Spleen (tissue), 13 donors: Measurements from ENCODE around the gene APOBEC3G. TPM values are rescaled to one million over a fixed set of nuclear protein-coding genes. Genes with fewer than 3 reads are reported as not detected.
A peak's percentile ranks its signal among the peaks of the same experiment; 100 is the strongest.
"Not testable (repeated sequence)": the region's sequence is repeated elsewhere in the genome, so short reads cannot be mapped to it uniquely, and the experiment has no call there.

Source experiments
- DNase-seq: peaks from one replicate; pipeline ENCODE4 v3.0.0-alpha.2; 2020
- H3K27ac ChIP-seq, 8 donors: fragments of 200-600 bp; sonication (generic) in 7 of 8; 1 replicate in 4 of 8; 2 replicates in 4 of 8; pipeline versions ENCODE4 v1.5.0 to v1.8.0; 2016 to 2021; ENCODE audit warnings: inconsistent platforms in 4 of 8, mild to moderate bottlenecking in 4 of 8, moderate library complexity in 1 of 8
- H3K27me3 ChIP-seq, 7 donors: fragments of 200-600 bp; sonication (generic) in 6 of 7; replicated peaks in 1 of 7; 1 replicate in 4 of 7; 2 replicates in 3 of 7; pipeline versions ENCODE4 v1.5.0 to v1.8.0; 2016 to 2021; ENCODE audit warnings: inconsistent platforms in 3 of 7, mild to moderate bottlenecking in 1 of 7
- H3K36me3 ChIP-seq, 6 donors: fragments of 200-600 bp; sonication (generic) in 5 of 6; 1 replicate in 4 of 6; 2 replicates in 2 of 6; pipeline versions ENCODE4 v1.5.0 to v1.8.0; 2016 to 2021; ENCODE audit warnings: inconsistent platforms in 2 of 6
- H3K4me1 ChIP-seq, 6 donors: fragments of 200-600 bp; sonication (generic) in 5 of 6; 1 replicate in 3 of 6; 2 replicates in 3 of 6; pipeline versions ENCODE4 v1.5.0 to v1.8.0; 2016 to 2021; ENCODE audit warnings: inconsistent platforms in 3 of 6
- H3K4me3 ChIP-seq, 8 donors: fragments of 200-600 bp; sonication (generic) in 7 of 8; 1 replicate in 4 of 8; 2 replicates in 4 of 8; pipeline versions ENCODE4 v1.5.0 to v1.8.0; 2016 to 2021; ENCODE audit warnings: inconsistent platforms in 4 of 8, mild to moderate bottlenecking in 4 of 8, moderate library complexity in 2 of 8
- H3K9me3 ChIP-seq, 8 donors: fragments of 200-600 bp; sonication (generic) in 7 of 8; 1 replicate in 4 of 8; 2 replicates in 4 of 8; pipeline versions ENCODE4 v1.5.0 to v1.8.0; 2016 to 2021; ENCODE audit warnings: inconsistent platforms in 4 of 8
- POLR2A ChIP-seq, 3 donors: fragments of 450-650 bp; IDR thresholded peaks; one replicate each; pipeline ENCODE4 v1.5.1; 2017; ENCODE audit warnings: antibody characterized with exemption in 3 of 3, mild to moderate bottlenecking in 1 of 3
- POLR2AphosphoS5 ChIP-seq, 3 donors: sonication (generic); formaldehyde crosslinking; IDR thresholded peaks; one replicate each; pipeline ENCODE4 v1.5.1; 2017; ENCODE audit warnings: antibody characterized with exemption in 3 of 3
- WGBS, 5 donors: extraction: QIAGEN DNeasy Blood & Tissue Kit in 3 of 5; methylation state at CpG; one replicate each; pipeline versions ENCODE4 v1.1.5 to v1.1.7; 2013 to 2018; 5-methylcytosine and 5-hydroxymethylcytosine counted together
- intact Hi-C: fragments of 100-400 bp; cut with DNase I; formaldehyde crosslinking; loops from one replicate; pipeline ENCODE4 v1.15.0; 2023; ENCODE audit warnings: low total_unique reads
- long read RNA-seq, 2 donors: transcript quantifications; one replicate each; lab custom pipeline, GENCODE V29; 2026
- polyA plus RNA-seq, 3 donors: library from polyadenylated mRNA; stranded (reverse); fragments of 200-250 nt; gene quantifications; one replicate each; pipeline ENCODE4 v1.2.1, GENCODE V29; 2013
- total RNA-seq, 7 donors: library from RNA; depleted of rRNA in 3 of 7; stranded (reverse); fragments of >200 nt in 3 of 7; fragmentation: NEBNext Ultra II Directional in 4 of 7; extraction: Animal tissue kit (Norgen Biotek cat#: 25700) in 4 of 7; gene quantifications; one replicate each; pipeline versions ENCODE4 v1.1.0 to v1.2.1, GENCODE V29; 2016 to 2021
- TF ChIP-seq, protein P1 (sequence below), 11 experiments: fragments of 200-600 bp in 7 of 11; fragments of 450-650 bp in 4 of 11; sonication (generic) in 4 of 11; IDR thresholded peaks in 8 of 11; conservative IDR thresholded peaks in 3 of 11; 1 replicate in 7 of 11; 2 replicates in 4 of 11; pipeline versions ENCODE4 v1.4.0 to v1.8.0; 2016 to 2021; ENCODE audit warnings: antibody characterized with exemption in 11 of 11, inconsistent platforms in 4 of 11, mild to moderate bottlenecking in 1 of 11
- donor health status: healthy with polysubstance abuse.
- donor health status: DM: no; HTN: no; CAD: no; lungs with moderate emphysema.
- donor health status: DM: no; HTN: no; CAD: no.
- donor health status: Bipolar disorder and iron deficiency.
- donor health status: healthy.
- donor health status: DM: no; HTN: no; CAD: no.
- donor health status: DM: yes; HTN: yes; CAD: no.

Gene APOBEC3G
- total RNA-seq (10 to 100 TPM; 44.3 to 72.8 (median 53.7) TPM), polyA plus RNA-seq (10 to 100 TPM; 50.9 to 53.1 (median 51.0) TPM)
- long read RNA-seq, donor 1, transcript APOBEC3G-201 (8 exons, 1,834 nt): major isoform, 11 of 37 reads
- long read RNA-seq, donor 1, partial matches to known transcripts: 24 of 37 reads
- long read RNA-seq, donor 1, other reads (novel, unspliced or antisense): 0 of 37 reads
- long read RNA-seq, donor 2, transcript APOBEC3G-201 (8 exons, 1,834 nt): major isoform, 7 of 12 reads
- long read RNA-seq, donor 2, partial matches to known transcripts: 5 of 12 reads
- long read RNA-seq, donor 2, other reads (novel, unspliced or antisense): 0 of 12 reads

DNA sequence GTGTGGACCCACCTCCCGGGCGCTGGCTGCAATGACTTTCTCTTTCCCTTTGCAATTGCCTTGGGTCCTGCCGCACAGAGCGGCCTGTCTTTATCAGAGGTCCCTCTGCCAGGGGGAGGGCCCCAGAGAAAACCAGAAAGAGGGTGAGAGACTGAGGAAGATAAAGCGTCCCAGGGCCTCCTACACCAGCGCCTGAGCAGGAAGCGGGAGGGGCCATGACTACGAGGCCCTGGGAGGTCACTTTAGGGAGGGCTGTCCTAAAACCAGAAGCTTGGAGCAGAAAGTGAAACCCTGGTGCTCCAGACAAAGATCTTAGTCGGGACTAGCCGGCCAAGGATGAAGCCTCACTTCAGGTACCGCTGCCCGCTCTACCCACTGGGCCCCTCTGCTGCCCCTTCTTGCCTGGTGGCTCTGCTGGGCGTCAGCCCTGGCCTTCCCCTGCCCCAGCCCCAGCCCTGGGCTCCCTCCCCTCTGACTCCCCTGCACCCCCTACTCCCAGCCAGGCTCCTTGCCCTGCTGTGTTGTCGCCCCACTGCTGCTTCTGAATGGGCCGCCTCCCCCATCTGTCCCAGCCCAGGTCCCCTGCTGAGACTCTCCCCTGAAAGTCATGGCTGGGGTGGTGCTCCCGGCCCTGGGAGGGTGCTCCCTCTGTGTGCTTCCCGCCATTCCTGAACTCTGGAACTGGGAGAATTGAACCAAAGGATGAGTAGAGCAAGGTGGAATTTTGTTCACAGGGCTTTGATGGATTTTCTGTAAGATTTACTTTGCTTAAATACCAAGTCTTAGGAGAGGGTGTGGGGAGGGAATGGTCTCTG lies at the start of gene APOBEC3G:
Gene APOBEC3G, plus strand, starts transcription at position 250 of the 815 bp plus-strand sequence. Its CDS starts 87 bp downstream, at position 337.
- intact Hi-C loops: loop anchor here (10.0 kb wide), 1 partner anchor 62 kb away; the partner anchor contains the start of gene APOBEC3C
- Histone ChIP-seq H3K4me3 (peak within 1 kb of the TSS; percentile 46 to 82 (median 58)), H3K4me1 (peaks cover 20 to 79% (median 54%) of the 10 kb centered on the region in 6 donors), H3K27ac (peak within 1 kb of the TSS; percentile 86 to 96 (median 90)), H3K36me3 (peaks cover 0 to 34% (median 14%) of the 10 kb centered on the region in 6 donors)
- DNase-seq: peak; percentile 89
- not testable (repeated sequence) for H3K9me3 ChIP-seq, H3K27me3 ChIP-seq
- WGBS, 5 donors: 4 to 9% (median 6%) methylated on average over 9 to 15 of the region's 17 CpGs
- peak; percentile 43 to 80 (median 62) for TF ChIP-seq POLR2AphosphoS5 (IDR thresholded peaks at IDR 0.05)
- TF ChIP-seq, protein P1, sequence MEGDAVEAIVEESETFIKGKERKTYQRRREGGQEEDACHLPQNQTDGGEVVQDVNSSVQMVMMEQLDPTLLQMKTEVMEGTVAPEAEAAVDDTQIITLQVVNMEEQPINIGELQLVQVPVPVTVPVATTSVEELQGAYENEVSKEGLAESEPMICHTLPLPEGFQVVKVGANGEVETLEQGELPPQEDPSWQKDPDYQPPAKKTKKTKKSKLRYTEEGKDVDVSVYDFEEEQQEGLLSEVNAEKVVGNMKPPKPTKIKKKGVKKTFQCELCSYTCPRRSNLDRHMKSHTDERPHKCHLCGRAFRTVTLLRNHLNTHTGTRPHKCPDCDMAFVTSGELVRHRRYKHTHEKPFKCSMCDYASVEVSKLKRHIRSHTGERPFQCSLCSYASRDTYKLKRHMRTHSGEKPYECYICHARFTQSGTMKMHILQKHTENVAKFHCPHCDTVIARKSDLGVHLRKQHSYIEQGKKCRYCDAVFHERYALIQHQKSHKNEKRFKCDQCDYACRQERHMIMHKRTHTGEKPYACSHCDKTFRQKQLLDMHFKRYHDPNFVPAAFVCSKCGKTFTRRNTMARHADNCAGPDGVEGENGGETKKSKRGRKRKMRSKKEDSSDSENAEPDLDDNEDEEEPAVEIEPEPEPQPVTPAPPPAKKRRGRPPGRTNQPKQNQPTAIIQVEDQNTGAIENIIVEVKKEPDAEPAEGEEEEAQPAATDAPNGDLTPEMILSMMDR (IDR thresholded peaks at IDR 0.05 in 8 of 11, conservative IDR thresholded peaks at IDR 0.05 in 3 of 11): peak in 1 of 11 experiments; percentile 15
- TF ChIP-seq POLR2A (IDR thresholded peaks at IDR 0.05): peak in 1 of 3 donors; percentile 33

DNA sequence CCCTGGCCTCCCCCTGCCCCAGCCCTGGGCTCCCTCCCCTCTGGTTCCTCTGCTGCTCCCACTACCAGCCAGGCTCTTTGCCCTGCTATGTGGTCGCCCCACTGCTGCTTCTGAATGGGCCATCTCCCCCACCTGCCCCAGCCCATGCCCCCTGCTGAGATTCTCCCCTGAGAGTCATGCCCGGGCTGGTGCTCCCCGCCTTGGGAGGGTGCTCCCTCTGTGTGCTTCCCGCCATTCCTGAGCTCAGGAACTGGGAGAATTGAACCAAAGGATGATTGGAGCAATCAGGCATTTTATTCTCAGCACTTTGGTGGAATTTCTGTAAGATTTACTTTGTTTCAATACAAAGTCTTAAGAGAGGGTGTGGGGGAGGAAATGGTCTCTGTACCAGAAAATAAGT lies 49.4 kb upstream of the APOBEC3G start:
- no peaks in the 10 kb centered on the region for H3K9me3 ChIP-seq
- H3K27ac ChIP-seq: peak overlapping the region in 2 of 8 donors; percentile 13 to 46
- intact Hi-C loops: no loop called here
- WGBS, 5 donors: 80 to 96% (median 94%) methylated on average over 4 of the region's 4 CpGs
- H3K27me3 ChIP-seq: no peaks in the 10 kb centered on the region
- no peak for DNase-seq
- peaks cover 0 to 41% (median 18%) of the 10 kb centered on the region in 6 donors for H3K4me1 ChIP-seq
- TF ChIP-seq POLR2AphosphoS5 (IDR thresholded peaks at IDR 0.05): peak in 1 of 3 donors; percentile 4
- TF ChIP-seq, protein P1 (IDR thresholded peaks at IDR 0.05 in 8 of 11, conservative IDR thresholded peaks at IDR 0.05 in 3 of 11): no peak
- H3K4me3 ChIP-seq: no peak overlapping the region
- H3K36me3 ChIP-seq: peaks cover 0 to 56% (median 19%) of the 10 kb centered on the region in 6 donors

DNA sequence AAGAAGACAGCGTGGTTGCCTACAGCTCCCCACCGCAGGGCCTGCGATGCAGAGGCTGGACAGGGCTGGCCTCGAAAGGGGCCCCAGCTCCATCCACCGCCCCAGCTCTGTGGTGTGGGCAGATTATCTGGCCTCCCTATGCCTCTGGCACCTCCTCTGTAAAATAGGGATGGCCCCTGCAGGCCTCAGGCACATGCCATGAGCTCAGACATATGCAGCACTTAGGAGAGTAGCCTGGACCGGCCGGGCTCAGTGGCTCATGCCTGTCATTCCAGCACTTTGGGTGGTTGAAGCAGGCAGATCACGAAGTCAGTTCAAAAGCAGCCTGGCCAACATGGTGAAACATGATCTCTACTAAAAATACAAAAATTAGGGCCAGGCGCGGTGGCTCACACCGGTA lies 48.8 kb upstream of the APOBEC3G start:
- H3K4me3 ChIP-seq: no peak overlapping the region
- peaks cover 0 to 56% (median 19%) of the 10 kb centered on the region in 6 donors for H3K36me3 ChIP-seq
- no peaks in the 10 kb centered on the region for H3K9me3 ChIP-seq
- no peaks in the 10 kb centered on the region for H3K27me3 ChIP-seq
- TF ChIP-seq, protein P1 (IDR thresholded peaks at IDR 0.05 in 8 of 11, conservative IDR thresholded peaks at IDR 0.05 in 3 of 11): no peak
- TF ChIP-seq POLR2AphosphoS5 (IDR thresholded peaks at IDR 0.05): peak in 1 of 3 donors; percentile 20
- peak overlapping the region in 1 of 8 donors; percentile 21 for H3K27ac ChIP-seq
- DNase-seq: no peak
- 79 to 97% (median 94%) methylated on average over 6 to 11 of the region's 11 CpGs for WGBS, 5 donors
- intact Hi-C loops: no loop called here
- peaks cover 0 to 35% (median 12%) of the 10 kb centered on the region in 6 donors for H3K4me1 ChIP-seq
